NK-92 treated with Interleukin-12 subunit alpha and Interleukin-12 subunit beta, amount 100 ng/mL, for 24 hours (cell line): ENCODE results near the gene TMTC2.

Source experiments
- DNase-seq: peaks from one replicate; lab custom pipeline; 2025; lab: John Stamatoyannopoulos, UW

TMTC2 gene

GRCh38 chr12:83136411-83136810 is 449.7 kb downstream of the TMTC2 start:
- DNase-seq: no peak

GRCh38 chr12:83140135-83140534 is 453.4 kb downstream of the TMTC2 start:
- DNase-seq: no peak

- DNase-seq: no peak
Observed at GRCh38 chr12:83141460-83141994, 454.8 kb downstream of the TMTC2 start.

GRCh38 chr12:83142914-83143313 is 456.2 kb downstream of the TMTC2 start:
- no peak for DNase-seq

GRCh38 chr12:83143950-83144349 is 457.2 kb downstream of the TMTC2 start:
- DNase-seq: no peak

GRCh38 chr12:83145325-83145840 is 458.7 kb downstream of the TMTC2 start:
- no peak for DNase-seq

- DNase-seq: no peak
Observed at GRCh38 chr12:83147341-83147740, 460.6 kb downstream of the TMTC2 start.

GRCh38 chr12:83149987-83150386 is 463.3 kb downstream of the TMTC2 start:
- DNase-seq: no peak

GRCh38 chr12:83150465-83151189 is 463.9 kb downstream of the TMTC2 start:
- no peak for DNase-seq

- no peak for DNase-seq
Observed at GRCh38 chr12:83153177-83153576, 466.5 kb downstream of the TMTC2 start.

- no peak for DNase-seq
Observed at GRCh38 chr12:83156815-83157214, 470.1 kb downstream of the TMTC2 start.

GRCh38 chr12:83157604-83158003 is 470.9 kb downstream of the TMTC2 start:
- DNase-seq: no peak

GRCh38 chr12:83158613-83159207 is 472.0 kb downstream of the TMTC2 start:
- DNase-seq: no peak

- no peak for DNase-seq
Observed at GRCh38 chr12:83161456-83161855, 474.8 kb downstream of the TMTC2 start.

GRCh38 chr12:83168751-83169150 is 482.0 kb downstream of the TMTC2 start:
- DNase-seq: no peak

- no peak for DNase-seq
Observed at GRCh38 chr12:83172441-83172840, 485.7 kb downstream of the TMTC2 start.

GRCh38 chr12:83172866-83173649 is 486.4 kb downstream of the TMTC2 start:
- DNase-seq: no peak

- no peak for DNase-seq
Observed at GRCh38 chr12:83179999-83180398, 493.3 kb downstream of the TMTC2 start.

- no peak for DNase-seq
Observed at GRCh38 chr12:83181074-83181473, 494.4 kb downstream of the TMTC2 start.

GRCh38 chr12:83183132-83183531 is 496.4 kb downstream of the TMTC2 start:
- DNase-seq: no peak
